Measurements from ENCODE around the gene GPS1. TPM values are rescaled to one million over a fixed set of nuclear protein-coding genes. Genes with fewer than 3 reads are reported as not detected.

The GPS1 gene
- total RNA-seq, 2 donors from 2014 or later: 112 to 114 TPM

- DNase-seq (ENCODE audit: low spot score): no peak
- no peak for ATAC-seq
- Mint-ChIP-seq H3K9me3 (no peaks in the 10 kb centered on the region), H3K27ac (no peak overlapping the region), H3K36me3 (no peaks in the 10 kb centered on the region), H3K4me3 (no peak overlapping the region), H3K4me1 (ENCODE audit: low read depth in 2 of 2) (peaks cover 0 to 6% of the 10 kb centered on the region in 2 donors), H3K27me3 (no peaks in the 10 kb centered on the region)
Observed at GRCh38 chr17:82070611-82071010, 18.9 kb downstream of the GPS1 start.

GRCh38 chr17:82072827-82073226 lies 21.1 kb downstream of the GPS1 start:
- DNase-seq (ENCODE audit: low spot score) (no peak), ATAC-seq (no peak)
- no peaks in the 10 kb centered on the region for H3K27me3 Mint-ChIP-seq
- no peaks in the 10 kb centered on the region for H3K36me3 Mint-ChIP-seq
- no peaks in the 10 kb centered on the region for H3K4me1 Mint-ChIP-seq (ENCODE audit: low read depth in 2 of 2)
- H3K9me3 Mint-ChIP-seq: no peaks in the 10 kb centered on the region
- H3K27ac Mint-ChIP-seq: no peak overlapping the region
- no peak overlapping the region for H3K4me3 Mint-ChIP-seq

GRCh38 chr17:82073446-82073845 lies 21.7 kb downstream of the GPS1 start:
- Mint-ChIP-seq H3K27me3 (no peaks in the 10 kb centered on the region), H3K4me3 (no peak overlapping the region), H3K36me3 (no peaks in the 10 kb centered on the region), H3K9me3 (no peaks in the 10 kb centered on the region), H3K4me1 (ENCODE audit: low read depth in 2 of 2) (no peaks in the 10 kb centered on the region), H3K27ac (no peak overlapping the region)
- DNase-seq (ENCODE audit: low spot score) (no peak), ATAC-seq (no peak)

- Mint-ChIP-seq H3K4me3 (no peak overlapping the region), H3K27me3 (no peaks in the 10 kb centered on the region), H3K4me1 (ENCODE audit: low read depth in 2 of 2) (no peaks in the 10 kb centered on the region), H3K36me3 (no peaks in the 10 kb centered on the region), H3K27ac (no peak overlapping the region), H3K9me3 (no peaks in the 10 kb centered on the region)
- ATAC-seq (peak in 1 of 2 donors; percentile 2), DNase-seq (ENCODE audit: low spot score) (no peak)
Observed at GRCh38 chr17:82076018-82076784, 24.5 kb downstream of the GPS1 start.

- H3K4me1 Mint-ChIP-seq (ENCODE audit: low read depth in 2 of 2): no peaks in the 10 kb centered on the region
- no peak overlapping the region for H3K4me3 Mint-ChIP-seq
- no peaks in the 10 kb centered on the region for H3K9me3 Mint-ChIP-seq
- ATAC-seq: peak in 1 of 2 donors; percentile 44
- H3K27me3 Mint-ChIP-seq: no peaks in the 10 kb centered on the region
- H3K27ac Mint-ChIP-seq: no peak overlapping the region
- H3K36me3 Mint-ChIP-seq: no peaks in the 10 kb centered on the region
- DNase-seq (ENCODE audit: low spot score): no peak
Observed at GRCh38 chr17:82076785-82077591, 25.3 kb downstream of the GPS1 start.

GRCh38 chr17:82077617-82078358 lies 26.1 kb downstream of the GPS1 start:
- Mint-ChIP-seq H3K4me3 (no peak overlapping the region), H3K27ac (no peak overlapping the region), H3K27me3 (no peaks in the 10 kb centered on the region), H3K4me1 (ENCODE audit: low read depth in 2 of 2) (no peaks in the 10 kb centered on the region), H3K36me3 (no peaks in the 10 kb centered on the region), H3K9me3 (no peaks in the 10 kb centered on the region)
- DNase-seq (ENCODE audit: low spot score) (no peak), ATAC-seq (no peak)

GRCh38 chr17:82078433-82078832 lies 26.7 kb downstream of the GPS1 start:
- no peaks in the 10 kb centered on the region for H3K27me3 Mint-ChIP-seq
- ATAC-seq (no peak), DNase-seq (ENCODE audit: low spot score) (no peak)
- no peak overlapping the region for H3K4me3 Mint-ChIP-seq
- no peaks in the 10 kb centered on the region for H3K4me1 Mint-ChIP-seq (ENCODE audit: low read depth in 2 of 2)
- H3K27ac Mint-ChIP-seq: no peak overlapping the region
- H3K9me3 Mint-ChIP-seq: no peaks in the 10 kb centered on the region
- H3K36me3 Mint-ChIP-seq: no peaks in the 10 kb centered on the region

GRCh38 chr17:82079001-82079677 lies 27.4 kb downstream of the GPS1 start:
- no peaks in the 10 kb centered on the region for H3K36me3 Mint-ChIP-seq
- H3K4me1 Mint-ChIP-seq (ENCODE audit: low read depth in 2 of 2): no peaks in the 10 kb centered on the region
- no peak for ATAC-seq
- no peak overlapping the region for H3K4me3 Mint-ChIP-seq
- H3K9me3 Mint-ChIP-seq: no peaks in the 10 kb centered on the region
- no peaks in the 10 kb centered on the region for H3K27me3 Mint-ChIP-seq
- DNase-seq (ENCODE audit: low spot score): no peak
- no peak overlapping the region for H3K27ac Mint-ChIP-seq

GRCh38 chr17:82080048-82080788 lies 28.5 kb downstream of the GPS1 start:
- H3K36me3 Mint-ChIP-seq: no peaks in the 10 kb centered on the region
- no peaks in the 10 kb centered on the region for H3K9me3 Mint-ChIP-seq
- no peaks in the 10 kb centered on the region for H3K4me1 Mint-ChIP-seq (ENCODE audit: low read depth in 2 of 2)
- H3K27me3 Mint-ChIP-seq: no peaks in the 10 kb centered on the region
- no peak for ATAC-seq
- no peak overlapping the region for H3K27ac Mint-ChIP-seq
- DNase-seq (ENCODE audit: low spot score): no peak
- no peak overlapping the region for H3K4me3 Mint-ChIP-seq

GRCh38 chr17:82080789-82081464 lies 29.2 kb downstream of the GPS1 start:
- no peak overlapping the region for H3K27ac Mint-ChIP-seq
- no peaks in the 10 kb centered on the region for H3K4me1 Mint-ChIP-seq (ENCODE audit: low read depth in 2 of 2)
- no peaks in the 10 kb centered on the region for H3K36me3 Mint-ChIP-seq
- no peaks in the 10 kb centered on the region for H3K9me3 Mint-ChIP-seq
- DNase-seq (ENCODE audit: low spot score) (no peak), ATAC-seq (no peak)
- H3K4me3 Mint-ChIP-seq: no peak overlapping the region
- no peaks in the 10 kb centered on the region for H3K27me3 Mint-ChIP-seq

GRCh38 chr17:82081546-82081945 lies 29.8 kb downstream of the GPS1 start:
- H3K4me1 Mint-ChIP-seq (ENCODE audit: low read depth in 2 of 2): no peaks in the 10 kb centered on the region
- H3K27ac Mint-ChIP-seq: no peak overlapping the region
- no peak for ATAC-seq

GRCh38 chr17:82081966-82082365 lies 30.3 kb downstream of the GPS1 start:
- no peaks in the 10 kb centered on the region for H3K9me3 Mint-ChIP-seq
- no peaks in the 10 kb centered on the region for H3K36me3 Mint-ChIP-seq
- no peaks in the 10 kb centered on the region for H3K4me1 Mint-ChIP-seq (ENCODE audit: low read depth in 2 of 2)
- H3K27me3 Mint-ChIP-seq: no peaks in the 10 kb centered on the region
- DNase-seq (ENCODE audit: low spot score) (no peak), ATAC-seq (no peak)
- H3K27ac Mint-ChIP-seq: no peak overlapping the region
- H3K4me3 Mint-ChIP-seq: no peak overlapping the region

More at GRCh38 chr17:82081546-82081945, 29.8 kb downstream of the GPS1 start:
- H3K4me3 Mint-ChIP-seq: no peak overlapping the region
- no peaks in the 10 kb centered on the region for H3K27me3 Mint-ChIP-seq
- H3K9me3 Mint-ChIP-seq: no peaks in the 10 kb centered on the region
- no peaks in the 10 kb centered on the region for H3K36me3 Mint-ChIP-seq
- DNase-seq (ENCODE audit: low spot score): no peak
